Activated gamma-delta T cell treated with anti-CD3 and anti-CD28 coated beads, Interleukin-2, amount 50 U/mL, for 16 hours (primary cell): Measurements from ENCODE around the gene EIF4E3.

Experiments
- DNase-seq: peaks from one replicate; pipeline ENCODE4 v3.0.0-alpha.2; 2020; ENCODE audit warnings: low read depth

The EIF4E3 gene

DNA sequence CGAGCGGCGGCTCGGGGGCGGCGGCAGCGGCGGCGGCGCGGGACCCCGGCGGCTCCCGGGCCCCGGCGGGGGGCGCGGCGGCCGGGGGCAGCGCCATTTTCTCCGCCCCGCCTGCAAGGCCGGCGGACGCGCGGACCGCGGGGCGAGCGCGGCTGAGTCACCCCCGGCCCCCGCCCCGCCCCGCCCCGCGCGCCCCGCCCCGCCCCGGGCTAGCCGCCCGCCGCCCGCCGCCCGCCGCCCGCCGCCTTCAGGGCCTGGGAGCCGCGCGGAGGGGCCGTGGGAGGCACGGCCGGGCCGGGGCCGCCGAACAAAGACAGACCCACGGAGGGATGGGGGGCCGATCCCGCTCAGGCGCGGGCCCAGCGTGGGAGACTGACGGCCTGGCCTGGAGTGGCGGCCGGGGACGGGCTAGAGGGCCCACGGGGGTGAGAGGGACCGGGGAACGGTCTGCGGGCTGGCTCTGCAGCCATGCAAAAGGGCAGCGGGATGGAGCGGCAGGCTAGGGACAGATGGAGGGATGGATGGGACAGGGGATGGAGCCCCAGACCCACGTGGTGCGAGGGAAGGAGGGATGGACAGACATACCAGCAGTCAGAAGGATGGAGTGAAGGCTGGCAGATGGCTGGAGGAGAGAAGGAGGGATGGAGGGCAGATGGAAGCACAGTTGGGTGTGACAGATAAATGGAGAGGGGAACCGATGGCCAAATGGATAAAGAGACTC lies at the start of gene EIF4E3:
EIF4E3 (minus strand) TSS at position 132 of the 721 bp plus-strand sequence; CDS start at position 97, 35 bp downstream.
- no peak for DNase-seq

DNA sequence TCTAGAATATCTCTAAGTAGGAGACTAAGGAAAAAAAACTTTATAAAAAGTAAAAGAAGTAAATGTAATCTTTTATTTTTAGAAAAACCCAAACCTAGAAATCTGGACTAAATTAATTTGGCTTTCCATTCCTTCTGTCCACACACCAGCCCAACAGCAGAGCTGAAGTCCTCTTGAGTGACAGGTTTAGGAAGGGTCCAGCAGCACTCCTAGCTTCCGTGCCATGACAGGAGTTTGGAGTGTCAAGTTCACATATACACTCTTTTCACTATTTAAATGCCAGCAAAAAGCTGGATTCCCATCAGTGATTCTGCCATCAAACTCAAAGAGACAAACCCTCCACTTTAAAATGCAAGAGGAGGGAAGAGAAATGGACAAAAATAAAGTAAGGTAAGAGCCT lies 46.7 kb upstream of the EIF4E3 start:
- DNase-seq, result no peak

DNA sequence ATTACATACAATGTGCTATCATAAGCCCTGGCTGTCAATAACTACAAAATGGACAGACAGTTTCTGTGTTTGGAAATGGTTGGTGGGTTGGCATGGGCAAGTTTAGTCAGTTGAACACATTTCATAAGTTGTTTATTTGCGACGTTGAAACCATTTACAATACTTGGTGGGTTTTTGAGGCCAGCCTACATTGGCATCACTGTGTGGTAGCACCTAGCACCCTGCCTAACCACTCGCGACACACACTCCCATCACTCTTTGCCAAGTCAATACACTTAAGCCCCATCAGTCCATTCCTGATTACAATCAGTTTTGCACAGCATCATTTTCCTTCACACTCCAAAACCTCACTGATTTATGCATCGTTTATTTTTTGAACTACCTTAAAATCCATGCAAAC lies 45.9 kb upstream of the EIF4E3 start:
- DNase-seq, result no peak

DNA sequence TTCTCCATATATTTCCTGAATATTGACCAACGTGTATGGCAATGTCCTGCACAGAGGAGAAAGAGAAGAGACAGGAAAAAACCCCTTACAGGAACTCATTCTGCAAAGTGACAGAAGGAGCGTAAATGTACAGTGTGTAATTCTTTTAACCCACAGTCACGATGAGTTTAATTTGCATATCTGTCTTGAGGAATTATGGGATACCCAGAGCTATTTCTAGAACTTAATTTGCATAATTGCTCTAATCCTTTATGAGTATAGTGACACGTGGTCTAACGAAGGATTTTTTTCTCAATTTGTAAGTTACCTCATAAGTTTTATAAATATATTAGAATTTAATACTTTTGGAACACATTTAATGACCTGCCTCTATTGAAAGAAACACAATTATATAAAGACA lies 38.2 kb upstream of the EIF4E3 start:
- DNase-seq, result no peak

DNA sequence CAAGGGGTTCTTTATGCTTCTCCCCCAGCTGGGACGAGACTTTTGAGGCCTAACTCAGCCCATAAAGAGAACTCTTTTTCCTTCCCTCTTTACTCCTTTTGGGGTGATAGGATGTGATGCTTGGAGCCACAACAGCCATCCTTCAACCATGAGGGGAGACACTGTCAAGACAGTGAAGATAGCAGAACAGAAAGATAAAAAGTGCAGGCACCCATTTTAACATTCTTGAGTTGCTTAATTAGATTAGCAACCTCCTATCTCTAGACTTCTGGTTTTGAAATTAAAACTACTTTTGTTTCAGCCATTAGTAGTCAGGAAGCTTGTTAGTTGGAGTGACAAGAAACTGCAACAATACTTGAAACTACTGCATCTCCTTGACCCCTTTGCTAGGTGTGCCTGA lies 34.9 kb upstream of the EIF4E3 start:
- no peak for DNase-seq

DNA sequence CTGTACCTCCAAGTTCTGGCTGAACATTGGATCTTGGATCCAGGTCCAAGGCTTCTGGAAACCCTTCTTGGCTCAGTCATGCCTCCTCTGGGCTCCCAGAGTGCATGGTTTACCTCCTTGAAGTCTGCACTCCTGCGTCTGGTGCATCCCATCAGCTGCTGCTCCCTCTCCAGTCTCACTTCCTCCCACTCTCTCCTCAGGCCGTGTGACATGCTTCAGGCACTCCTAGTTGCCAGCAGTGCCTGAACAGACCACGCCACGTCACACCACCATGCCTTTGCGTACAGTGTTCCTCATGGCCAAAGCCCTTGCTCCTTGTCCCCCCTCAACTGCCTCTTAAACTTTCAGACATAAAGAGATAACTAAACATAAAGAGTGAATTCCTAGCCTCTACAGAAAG lies 34.2 kb upstream of the EIF4E3 start:
- DNase-seq, result no peak

DNA sequence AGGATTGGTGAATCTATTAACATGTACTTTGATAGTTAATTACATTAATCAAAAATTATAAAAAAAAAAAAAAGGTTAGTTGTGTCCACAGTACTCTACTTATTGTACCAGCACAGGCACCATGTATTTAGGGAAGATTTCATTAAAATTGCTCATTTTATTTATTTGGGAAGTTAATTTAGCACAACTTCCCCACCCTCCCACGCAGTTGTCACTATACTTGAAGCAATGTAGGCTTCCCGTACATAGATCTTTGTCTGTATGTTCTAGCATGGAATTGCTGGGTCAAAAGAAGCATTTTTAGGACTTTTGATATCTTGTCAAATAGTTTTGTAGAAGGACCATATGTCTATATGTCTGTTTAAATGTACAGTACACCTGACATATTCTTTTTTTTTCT lies 32.9 kb upstream of the EIF4E3 start:
- DNase-seq, result no peak

DNA sequence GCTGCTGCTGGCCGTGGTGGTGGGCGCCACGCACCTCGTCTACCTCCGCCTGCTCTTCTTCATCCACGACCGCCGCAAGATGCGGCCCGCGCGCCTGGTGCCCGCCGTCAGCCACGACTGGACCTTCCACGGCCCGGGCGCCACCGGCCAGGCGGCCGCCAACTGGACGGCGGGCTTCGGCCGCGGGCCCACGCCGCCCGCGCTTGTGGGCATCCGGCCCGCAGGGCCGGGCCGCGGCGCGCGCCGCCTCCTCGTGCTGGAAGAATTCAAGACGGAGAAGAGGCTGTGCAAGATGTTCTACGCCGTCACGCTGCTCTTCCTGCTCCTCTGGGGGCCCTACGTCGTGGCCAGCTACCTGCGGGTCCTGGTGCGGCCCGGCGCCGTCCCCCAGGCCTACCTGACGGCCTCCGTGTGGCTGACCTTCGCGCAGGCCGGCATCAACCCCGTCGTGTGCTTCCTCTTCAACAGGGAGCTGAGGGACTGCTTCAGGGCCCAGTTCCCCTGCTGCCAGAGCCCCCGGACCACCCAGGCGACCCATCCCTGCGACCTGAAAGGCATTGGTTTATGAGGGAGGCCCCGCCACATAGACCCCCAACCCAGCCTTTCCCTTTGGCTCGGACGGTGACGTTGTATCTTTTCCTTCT lies 29.5 kb upstream of the EIF4E3 start:
- no peak for DNase-seq

DNA sequence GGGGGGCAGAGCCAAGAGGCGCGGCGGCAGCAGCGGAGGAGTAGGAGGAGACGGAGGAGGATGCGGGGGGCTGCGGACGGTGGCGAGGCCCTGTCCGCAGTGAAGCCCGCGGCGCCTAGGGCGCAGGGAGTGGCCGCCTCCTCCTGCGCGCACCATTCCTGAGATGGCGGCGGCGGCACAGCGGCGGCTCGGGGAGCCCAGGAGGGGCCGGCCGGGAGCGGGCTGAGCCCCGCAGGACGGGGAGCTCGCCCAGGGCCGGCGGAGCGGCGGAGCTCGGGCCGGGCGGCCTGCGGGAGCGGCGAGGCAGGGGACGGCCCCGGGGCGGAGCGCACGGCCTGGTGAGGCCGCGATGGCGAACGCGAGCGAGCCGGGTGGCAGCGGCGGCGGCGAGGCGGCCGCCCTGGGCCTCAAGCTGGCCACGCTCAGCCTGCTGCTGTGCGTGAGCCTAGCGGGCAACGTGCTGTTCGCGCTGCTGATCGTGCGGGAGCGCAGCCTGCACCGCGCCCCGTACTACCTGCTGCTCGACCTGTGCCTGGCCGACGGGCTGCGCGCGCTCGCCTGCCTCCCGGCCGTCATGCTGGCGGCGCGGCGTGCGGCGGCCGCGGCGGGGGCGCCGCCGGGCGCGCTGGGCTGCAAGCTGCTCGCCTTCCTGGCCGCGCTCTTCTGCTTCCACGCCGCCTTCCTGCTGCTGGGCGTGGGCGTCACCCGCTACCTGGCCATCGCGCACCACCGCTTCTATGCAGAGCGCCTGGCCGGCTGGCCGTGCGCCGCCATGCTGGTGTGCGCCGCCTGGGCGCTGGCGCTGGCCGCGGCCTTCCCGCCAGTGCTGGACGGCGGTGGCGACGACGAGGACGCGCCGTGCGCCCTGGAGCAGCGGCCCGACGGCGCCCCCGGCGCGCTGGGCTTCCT lies 28.8 kb upstream of the EIF4E3 start, which contains the start of gene GPR27:
GPR27 (plus strand) TSS at position 155 of the 909 bp plus-strand sequence; CDS start at position 350, 195 bp downstream.
- DNase-seq, result no peak

DNA sequence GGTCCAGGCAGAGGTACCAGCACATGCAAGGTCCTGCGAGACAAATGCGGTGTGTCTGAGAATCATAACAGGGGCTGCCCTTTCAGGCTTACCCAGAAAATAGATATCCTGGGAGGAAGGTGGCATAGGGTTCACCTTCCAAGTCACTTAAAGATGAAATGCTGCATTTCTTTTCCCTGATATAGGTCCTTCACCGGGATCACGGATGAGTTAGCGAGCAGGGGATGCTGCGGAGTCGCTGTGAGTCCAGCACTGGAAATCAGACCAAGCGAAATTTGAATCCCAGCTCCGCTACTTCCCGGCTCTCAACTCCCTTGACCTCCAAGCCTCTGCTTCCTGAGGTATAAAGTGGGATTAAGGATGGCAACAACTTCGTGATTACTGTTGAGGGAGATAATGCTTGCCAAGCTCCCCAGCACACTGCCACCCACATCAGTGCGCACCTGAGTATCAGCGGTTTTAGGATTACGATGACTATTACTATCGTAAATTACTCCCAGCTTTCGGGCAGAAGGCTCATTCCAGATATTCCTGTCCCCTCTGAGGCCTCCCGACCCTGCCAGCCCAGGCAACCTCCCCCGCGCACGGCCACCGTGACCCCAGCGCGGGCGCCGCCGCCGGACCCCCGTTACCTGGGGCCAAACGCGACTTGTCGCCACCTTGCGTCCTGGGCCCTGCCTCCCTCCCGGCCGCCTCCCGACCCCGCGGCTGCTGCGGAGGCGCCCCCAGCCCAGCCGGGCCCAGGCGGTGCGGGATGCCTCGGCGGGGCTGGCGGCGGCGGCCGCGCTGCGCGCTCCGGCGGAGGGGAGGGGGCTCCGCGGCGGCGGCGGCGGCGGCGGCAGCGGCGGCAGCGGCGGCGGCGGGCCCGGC lies 27.9 kb upstream of the EIF4E3 start:
- DNase-seq, result no peak

DNA sequence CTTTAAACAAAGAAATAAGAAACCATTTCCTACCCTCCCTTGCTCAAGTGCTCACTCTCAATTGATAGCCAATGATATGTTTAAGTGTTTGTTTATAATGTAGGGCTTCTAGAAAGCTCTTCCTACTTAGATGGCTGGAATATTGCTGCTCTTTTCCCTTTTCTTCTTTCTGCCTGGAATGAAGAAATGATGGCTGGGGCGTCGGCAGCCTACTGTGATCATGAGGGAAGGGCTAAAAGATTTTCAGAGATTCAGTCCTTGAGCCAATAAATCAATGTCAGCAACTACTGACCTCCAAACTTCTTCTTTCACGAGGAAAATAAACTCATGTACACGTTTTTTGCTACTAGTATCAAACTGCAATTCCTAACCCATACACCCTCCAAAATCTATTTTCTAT lies 26.4 kb upstream of the EIF4E3 start:
- no peak for DNase-seq

DNA sequence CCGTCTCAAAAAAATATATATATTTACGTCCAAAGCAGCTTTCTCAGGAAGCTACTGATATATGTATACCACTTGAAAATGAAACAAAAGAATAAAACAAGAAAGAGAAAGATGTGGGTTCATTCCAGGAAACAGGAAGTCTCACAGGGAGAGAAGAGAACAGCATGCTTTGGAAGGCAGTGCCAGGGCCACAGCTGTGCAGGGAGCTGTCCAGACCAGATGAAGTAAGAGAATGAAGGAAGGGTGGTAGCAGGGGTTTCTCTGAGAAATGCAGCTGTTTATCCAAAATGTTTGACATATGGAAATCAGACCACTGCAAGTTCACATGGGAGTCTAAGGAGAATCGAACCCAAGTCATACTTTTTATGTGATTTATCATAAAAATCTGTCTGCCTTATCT lies 19.5 kb upstream of the EIF4E3 start:
- no peak for DNase-seq

DNA sequence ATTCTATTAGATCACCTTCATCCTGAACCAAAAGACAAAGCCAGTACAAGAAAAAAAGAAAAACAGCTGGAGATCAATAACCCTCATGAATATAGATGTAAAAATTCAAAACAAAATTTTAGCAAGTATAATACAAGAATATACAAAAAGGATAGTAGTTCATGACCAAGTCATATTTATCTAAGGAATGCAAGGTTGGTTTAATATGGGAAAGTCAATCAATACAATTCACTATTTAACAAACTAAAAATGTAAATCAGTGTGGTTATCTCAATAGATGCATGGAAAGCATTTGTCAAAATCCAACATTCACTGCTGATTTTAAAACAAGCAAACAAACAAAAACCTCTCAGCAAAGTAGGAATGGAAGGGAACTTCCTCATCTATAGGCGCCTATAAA lies 17.4 kb upstream of the EIF4E3 start:
- no peak for DNase-seq

DNA sequence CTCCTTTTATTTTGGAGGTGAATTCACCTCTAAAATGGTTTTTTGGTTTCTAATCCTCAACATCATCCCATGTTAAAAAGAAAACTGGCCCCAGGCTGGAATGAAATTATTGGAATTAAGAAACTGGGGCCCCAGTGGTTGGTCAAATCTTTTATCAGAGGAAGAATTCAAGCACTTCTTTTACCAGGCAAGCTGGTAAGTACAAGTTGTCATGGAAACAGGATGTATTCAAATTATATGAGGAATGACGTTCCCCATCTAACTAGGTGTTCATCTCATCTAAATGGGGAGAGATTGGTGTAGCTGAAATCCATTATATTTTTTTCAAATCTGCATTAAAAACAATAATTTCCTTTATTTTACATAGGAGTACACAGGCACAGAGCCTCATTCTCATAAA lies 9.7 kb upstream of the EIF4E3 start:
- DNase-seq, result no peak

DNA sequence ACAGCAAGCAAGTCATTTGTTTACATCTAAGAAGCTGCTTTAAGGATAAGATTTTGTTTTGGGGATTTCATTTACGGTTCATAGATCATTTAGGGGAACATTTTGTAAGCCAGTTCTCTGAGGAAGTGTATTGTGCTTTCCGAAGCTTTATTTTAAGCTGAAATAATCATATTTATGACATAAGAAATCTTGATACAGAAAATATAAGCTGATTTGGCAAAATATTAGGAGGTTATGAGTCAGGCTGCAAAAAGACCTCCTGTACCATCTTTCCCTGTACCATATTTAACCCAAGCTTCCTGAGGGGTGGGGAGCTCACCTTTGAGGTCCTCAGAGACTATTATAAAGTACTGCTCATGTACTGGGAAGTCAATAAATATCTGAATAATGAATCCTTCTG lies 8.1 kb upstream of the EIF4E3 start:
- no peak for DNase-seq

DNA sequence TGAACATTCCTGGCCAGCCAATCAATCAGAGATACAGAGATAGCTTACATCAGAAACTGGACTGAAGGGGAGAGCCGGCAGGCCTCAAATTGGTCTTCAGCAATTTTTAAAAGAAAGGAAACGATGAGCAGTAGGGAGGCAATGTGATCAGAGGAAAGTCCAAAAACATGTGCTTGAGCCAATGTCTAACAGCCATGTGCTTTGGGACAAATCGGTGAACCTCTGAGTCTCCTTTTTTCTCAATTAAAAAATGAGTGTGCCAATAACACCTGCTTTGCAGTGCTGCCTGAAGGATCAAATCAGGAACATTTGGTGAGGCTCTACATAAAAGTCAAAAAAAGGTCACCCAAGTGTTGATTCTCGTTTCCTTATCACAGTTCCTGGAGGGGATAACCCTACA lies 7.4 kb upstream of the EIF4E3 start:
- DNase-seq, result no peak

DNA sequence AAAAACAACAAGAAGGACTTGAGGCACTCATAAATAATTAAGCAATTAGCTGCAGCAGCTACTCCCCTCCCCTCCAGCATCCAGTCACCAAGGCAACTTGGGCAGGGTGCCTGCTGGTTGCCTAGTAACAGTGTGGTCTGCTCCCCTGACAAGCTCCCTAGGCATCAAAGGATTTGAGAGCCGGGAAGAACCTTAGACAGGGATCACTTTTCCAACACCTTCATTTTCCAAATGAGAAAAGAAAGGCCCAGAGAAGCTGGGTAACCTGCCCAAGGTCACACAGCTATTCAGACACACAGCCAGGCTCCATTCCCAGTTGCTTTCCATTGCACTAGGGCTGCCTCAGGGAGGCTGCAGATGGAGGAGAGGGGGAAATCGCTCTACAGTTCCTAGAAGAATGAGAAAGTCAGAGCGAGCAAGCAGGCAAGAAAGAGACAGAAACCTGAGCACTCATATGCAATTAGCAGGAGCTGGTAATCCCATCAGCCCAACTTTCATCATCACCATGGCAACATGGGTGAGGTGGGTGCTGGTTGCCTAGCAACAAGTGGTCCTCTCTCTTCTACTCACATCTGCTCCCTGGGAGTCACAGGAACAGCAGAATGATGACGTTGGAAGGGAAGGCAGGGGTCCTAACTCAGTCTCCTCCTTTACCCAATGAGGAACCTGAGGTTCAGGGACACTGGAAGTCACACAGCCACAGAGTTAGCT lies 3.6 kb upstream of the EIF4E3 start:
- no peak for DNase-seq

DNA sequence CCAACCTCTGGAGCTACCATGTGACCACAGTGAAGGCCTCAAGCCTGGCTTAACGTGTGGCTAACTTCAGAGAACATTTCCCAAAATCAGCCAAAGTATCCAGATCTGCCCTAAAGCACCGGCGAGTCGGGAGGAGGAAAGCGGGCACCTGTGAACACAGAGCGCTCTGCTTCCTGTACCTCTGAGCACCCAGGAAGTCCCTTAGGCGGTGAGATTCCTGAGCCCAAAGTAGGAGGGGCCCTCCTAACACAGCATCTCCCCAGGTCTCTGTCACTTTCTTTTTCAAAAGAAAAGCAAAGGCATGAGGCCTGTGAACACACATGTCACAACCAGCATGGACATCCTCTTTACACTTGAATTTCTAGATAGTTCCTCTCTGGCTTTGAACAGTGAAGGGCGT lies 944 bp upstream of the EIF4E3 start:
- no peak for DNase-seq

DNA sequence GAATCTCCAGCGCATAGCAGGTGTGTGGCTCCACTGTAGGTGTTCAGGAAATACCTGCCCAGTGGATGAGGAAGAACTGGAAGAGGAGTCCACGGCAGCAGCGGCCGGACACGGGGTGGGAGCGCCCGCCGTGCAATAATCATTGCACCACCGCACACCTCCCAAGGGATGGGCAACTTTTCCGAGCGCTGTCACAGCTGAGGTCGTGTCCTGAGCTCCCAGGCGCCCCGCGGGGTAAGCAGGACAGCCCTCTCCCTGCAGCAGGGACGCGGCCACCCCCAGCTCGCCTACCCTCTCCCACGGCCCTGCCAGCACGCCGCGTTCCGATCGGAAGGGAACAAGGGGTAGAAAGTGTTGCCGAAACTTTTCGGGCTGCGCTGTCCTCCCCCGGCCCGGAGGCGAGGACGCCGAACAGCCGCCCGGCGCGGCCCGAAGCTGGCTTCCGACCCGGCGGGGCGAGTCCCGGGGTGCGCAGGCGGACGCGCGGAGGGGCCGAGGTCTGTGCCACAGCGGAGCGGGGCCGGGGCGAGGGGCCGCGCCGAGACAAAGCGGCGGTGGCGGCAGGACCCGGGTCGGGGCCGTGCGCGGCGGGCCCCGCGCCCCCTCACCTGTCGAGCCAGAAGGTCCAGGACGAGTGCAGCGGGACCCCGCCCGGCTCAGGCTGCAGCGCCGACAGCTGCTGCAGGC lies 475 bp downstream of the EIF4E3 start:
- DNase-seq, result no peak

DNA sequence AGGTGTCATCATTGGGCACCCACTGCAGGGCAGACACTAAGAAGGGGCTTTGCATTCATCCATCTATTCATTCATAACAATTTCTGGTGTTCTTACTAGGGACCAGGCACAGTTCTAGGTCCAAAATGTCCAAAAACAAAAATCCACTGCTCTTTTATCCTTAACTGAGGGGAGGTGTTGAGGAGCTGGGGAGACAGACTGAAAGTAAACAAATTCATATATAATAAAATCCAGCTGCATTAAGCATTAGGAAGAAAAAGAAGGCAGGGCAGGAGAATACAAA lies 1.1 kb downstream of the EIF4E3 start:
- no peak for DNase-seq
